Glomerular endothelial cell (primary cell): Measurements from ENCODE around the gene HEMK1. TPM values are rescaled to one million over a fixed set of nuclear protein-coding genes. Genes with fewer than 3 reads are reported as not detected.

Experiments
- DNase-seq: peaks from one replicate; pipeline ENCODE4 v3.0.0-alpha.2; 2011; ENCODE audit warnings: low read depth, low spot score; ENCODE audit errors: extremely low read depth
- total RNA-seq: library from RNA; depleted of rRNA; stranded (reverse); fragments of >200 nt; gene quantifications from 2 replicates; pipeline ENCODE4 v1.2.3, GENCODE V29; 2015

HEMK1 gene
- total RNA-seq, 1 donor from 2014 or later: 12.9 TPM

- no peak for DNase-seq
Measured at GRCh38 chr3:50611464-50612233, 42.3 kb downstream of the HEMK1 start, which contains the start of gene CISH. CISH (minus strand) TSS chr3:50611774; CDS start chr3:50611650, 124 bp downstream.

- DNase-seq: no peak
Measured at GRCh38 chr3:50612234-50612882, 43.0 kb downstream of the HEMK1 start.

DNA sequence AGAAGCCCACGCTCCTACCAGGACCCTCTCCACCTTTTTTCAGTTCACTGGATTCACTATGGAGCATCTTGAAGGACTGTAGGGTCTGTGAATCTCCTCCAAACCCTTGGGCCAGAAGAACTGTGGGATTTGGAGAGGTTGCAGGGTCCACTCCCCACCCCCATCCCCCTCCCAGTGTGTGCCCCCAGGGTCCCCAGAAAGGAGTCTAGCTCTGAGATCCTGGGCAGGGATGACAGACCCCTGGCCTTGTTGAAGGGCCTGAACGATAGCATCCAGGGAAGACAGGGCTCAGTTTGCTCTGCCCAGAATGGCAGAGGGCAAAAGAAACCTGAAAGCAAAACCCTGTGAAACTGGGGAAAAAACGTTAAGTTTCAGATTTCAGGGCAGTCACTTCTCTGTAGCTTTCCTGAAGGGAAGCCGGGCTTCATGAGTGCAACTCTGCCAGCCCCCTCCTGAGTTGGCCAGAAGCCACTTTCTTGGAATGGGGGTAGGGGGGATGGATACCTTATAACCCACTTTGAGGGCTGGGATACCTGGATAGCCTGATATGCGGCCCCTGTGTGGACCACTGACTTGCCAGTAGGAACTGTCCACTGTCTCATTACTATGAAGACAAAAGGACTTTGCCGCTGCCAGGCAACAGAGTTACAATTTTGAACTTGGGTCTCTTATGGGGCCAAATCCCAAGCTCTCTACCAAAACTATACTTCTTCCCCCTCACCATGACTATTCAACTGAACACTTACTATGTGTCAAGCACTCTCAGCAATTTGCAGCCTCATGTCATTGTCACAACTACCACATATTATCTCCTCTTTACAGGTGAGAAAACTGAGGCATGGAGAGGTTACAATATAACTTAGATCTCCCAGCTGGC lies 43.9 kb downstream of the HEMK1 start:
- DNase-seq: no peak

DNA sequence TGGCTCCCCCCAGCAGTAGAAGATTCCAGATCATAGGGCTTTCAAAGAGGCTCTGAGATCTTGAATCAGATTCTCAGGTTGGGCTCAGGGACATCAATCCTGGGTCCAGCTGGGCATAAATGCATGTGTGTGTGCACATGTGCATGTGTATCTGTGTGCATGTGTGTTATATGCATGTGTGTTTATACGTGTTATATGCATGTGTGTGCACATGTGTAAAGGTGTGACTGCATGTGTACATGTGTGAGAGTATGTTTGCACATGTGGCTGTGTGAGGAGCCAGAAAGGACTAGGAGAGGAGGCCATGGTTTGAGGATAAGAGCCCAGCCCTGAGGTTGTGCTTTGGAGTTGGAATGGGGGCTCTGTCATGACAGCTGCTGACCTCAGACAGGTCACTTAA lies 45.9 kb downstream of the HEMK1 start:
- no peak for DNase-seq

DNA sequence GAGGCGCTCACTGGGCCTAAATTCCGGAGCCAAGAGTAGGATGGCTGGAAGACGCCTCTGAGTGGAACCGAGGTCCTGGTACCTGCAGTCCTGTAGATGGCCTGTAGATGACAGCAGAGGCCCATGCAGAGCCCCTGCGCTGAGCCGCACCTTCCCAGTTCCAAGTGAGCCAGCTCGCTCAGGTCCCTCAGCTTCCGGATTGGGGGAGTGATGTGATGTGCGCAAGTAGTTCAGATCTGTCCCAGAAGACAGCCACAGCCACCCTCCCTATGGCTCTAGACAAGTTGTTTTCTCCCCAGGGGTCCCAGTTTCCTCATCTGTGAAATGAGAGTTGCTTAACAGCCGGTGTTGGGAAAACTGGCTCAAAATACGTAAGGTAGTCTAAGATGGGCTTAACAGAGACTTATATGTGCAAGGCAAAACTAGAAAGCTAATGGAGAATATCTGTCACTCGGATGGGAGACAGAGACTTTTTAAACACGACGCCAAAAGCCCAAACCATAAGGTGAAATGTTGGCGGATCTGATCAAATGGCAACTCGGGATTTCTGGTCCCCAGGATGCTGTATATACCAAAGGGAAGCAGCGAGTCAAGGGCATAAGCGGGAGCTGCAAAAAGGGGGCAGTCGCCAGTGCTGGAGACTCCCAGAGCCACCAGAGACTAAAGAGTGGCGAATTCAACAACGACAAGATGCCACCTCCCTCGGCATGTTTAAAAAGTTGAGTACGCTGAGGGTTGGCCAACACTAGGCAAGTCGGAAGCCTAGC lies 46.9 kb downstream of the HEMK1 start:
- no peak for DNase-seq

DNA sequence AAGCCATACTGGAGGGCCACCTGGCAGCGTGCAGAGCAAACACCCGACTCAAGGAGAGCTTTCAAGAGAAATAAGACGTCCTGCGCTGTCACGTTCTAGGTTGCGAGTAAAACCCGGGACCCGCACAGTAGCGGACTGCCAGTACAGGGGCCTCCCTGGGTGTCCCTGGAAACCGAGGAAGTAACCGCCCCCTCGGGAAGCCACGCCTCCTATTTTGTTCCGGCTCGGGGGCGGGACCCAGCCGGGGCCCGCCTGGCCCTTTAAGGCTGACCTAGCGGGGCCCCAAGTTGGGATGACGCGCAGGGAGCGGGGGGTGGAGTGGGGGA lies 47.4 kb downstream of the HEMK1 start:
- no peak for DNase-seq

DNA sequence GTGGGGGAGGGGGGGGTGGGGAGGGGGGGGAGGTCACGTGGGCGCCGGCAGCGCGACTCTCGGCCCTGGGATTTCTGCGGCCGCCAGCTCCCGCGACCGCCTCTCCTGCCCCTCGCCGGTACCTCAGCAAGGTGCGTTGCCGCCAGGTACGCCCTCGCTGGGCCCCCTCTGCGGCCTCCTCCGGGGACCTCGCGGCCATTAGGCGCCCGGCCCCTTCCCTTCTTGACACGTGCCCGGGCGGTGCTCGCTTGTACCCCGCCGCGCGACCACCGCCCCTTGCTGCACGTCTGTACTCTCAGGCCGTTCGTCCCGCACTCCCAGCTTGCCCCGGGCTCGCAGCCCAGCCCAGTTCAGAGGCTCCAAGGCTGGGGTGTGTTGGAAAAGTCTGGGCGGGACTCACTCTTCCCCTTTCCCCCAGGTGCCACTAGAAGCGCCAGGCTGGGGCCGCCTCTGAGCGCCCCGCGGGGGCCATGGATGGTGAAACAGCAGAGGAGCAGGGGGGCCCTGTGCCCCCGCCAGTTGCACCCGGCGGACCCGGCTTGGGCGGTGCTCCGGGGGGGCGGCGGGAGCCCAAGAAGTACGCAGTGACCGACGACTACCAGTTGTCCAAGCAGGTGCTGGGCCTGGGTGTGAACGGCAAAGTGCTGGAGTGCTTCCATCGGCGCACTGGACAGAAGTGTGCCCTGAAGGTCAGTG lies 47.9 kb downstream of the HEMK1 start, which contains the start of gene MAPKAPK3:
Gene MAPKAPK3, plus strand, starts transcription at position 56 of the 696 bp plus-strand sequence. Its CDS starts 415 bp downstream, at position 471.
- no peak for DNase-seq

DNA sequence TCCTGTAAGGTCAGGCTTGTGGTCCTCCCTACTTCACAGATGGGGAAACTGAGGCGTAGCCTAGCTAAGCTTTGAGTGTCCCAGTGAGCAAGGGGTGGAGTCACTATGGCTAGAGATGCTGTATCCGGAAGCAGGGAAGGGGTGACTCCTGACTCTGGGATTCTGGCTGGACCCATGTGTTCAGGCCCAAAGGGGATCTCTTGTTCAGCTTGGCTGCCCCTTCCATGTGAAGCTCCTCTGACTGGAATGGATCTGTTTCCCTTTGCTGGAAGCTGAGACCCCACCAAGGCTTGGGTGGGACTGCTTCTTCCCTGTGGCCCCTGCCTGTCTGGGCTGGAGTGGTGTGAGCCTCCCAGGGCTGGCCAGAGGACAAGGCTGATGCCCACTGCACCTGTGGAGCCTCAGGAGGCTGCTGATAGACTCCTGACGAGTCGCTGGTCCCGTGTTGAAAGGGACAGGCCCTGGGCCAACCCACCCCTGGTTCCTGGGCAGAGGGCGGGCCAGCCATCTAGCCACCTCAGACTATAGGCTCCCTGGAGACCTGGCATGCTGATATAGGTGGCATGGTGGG lies 48.7 kb downstream of the HEMK1 start:
- DNase-seq: no peak

- DNase-seq: no peak
Measured at GRCh38 chr3:50620420-50620819, 51.1 kb downstream of the HEMK1 start.

- DNase-seq: no peak
Measured at GRCh38 chr3:50620820-50621219, 51.5 kb downstream of the HEMK1 start.

DNA sequence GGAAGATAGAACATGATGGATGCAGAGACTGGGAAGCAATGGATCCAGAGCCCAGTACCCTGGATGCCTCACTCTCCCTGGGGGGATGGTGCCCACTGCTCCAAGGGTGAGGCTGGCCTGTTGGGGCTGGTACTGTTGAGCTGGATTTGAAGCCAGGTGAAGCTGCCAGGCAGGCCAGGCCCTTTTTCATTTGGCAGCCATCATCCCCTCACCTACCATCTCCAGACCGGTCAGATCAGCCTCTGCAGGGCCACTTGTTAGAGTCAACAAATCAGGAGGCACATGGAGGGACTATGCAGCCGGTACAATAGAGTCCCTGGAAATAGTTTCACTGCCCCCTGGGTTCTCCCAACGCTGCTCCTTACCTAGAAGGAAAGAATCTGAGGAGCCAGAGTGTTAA lies 53.6 kb downstream of the HEMK1 start:
- DNase-seq: no peak

DNA sequence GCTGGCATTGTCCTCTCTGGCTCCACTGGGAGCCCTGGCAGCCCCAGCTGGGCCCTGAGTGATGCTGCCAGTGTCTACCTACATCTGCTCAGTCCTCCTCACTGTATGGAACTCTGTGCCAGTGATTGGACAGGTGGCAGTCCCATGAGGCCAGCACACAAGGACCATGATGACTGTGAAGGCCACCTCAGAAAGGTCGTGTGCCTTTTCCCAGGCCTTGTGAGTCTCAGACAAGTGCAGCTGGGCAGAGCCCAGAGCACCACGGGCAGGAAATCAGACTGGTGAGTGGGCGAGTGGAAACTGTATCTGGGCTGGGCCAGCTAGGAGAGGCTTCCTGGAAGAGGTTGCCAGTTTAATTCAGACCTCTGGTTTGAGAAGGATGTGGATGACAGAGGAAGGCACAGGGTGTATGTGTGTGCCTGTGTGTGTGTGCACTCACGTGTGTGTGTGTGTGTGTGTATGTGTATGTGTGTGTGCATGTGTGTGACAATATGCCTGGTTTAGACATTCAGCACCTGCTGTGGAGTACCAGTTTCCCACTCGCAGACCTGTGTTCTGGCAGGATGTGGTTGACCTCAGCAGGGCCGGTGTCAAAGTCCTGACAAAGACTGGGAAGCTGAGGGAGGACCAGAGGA lies 54.6 kb downstream of the HEMK1 start:
- no peak for DNase-seq

GRCh38 chr3:50624634-50625033 lies 55.3 kb downstream of the HEMK1 start:
- no peak for DNase-seq

GRCh38 chr3:50625231-50626182 lies 56.2 kb downstream of the HEMK1 start:
- no peak for DNase-seq

DNA sequence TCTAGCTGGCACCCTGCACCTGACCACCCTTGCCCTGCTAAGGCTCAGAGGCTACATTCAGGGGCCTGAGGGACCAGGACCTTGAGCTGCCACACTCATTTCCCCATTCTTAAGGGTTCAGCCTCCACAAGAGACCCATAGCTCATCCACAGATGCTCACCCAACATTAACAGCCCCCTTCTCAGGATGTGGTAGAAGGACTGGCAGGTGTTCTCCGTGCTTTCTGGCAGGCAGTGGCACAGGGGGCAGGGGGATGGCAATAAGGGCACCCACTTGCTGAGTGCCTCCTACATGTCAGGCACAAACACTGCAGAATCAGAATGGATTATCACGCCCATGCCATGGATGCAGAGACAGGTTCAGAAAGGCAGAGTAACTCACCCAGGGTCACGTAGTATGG lies 57.1 kb downstream of the HEMK1 start:
- DNase-seq: no peak

DNA sequence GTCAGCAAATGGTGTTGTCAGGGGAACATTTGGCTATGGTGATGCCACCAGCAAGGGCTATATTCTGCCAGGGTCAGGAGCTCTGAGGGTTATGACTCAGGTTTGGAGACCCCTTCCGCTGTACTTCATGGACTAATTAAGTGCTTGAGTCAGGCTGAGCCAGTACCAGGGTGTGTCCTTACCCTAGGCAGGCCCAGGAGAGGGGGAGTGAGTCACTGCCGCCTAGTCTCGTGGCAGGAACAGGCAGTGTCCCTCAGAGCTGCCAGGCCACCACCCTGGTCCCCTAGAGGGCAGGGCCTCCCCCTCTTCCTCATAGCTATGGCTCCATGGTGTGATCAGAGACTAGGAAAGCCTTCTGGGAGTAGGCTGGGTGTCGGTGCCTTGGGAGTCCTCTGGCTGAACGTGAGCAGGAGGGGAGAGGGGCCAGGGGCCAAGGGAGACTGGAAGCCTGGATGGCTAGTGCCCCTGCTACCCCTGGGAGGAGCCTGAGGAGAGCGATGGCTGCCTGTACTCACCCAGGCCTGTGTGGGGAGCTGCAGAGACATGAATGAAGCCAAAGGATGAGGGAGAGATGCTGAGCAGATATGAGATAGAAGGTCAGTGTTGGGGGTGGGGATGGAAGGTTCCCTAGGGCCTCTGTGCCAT lies 58.2 kb downstream of the HEMK1 start:
- DNase-seq: no peak

DNA sequence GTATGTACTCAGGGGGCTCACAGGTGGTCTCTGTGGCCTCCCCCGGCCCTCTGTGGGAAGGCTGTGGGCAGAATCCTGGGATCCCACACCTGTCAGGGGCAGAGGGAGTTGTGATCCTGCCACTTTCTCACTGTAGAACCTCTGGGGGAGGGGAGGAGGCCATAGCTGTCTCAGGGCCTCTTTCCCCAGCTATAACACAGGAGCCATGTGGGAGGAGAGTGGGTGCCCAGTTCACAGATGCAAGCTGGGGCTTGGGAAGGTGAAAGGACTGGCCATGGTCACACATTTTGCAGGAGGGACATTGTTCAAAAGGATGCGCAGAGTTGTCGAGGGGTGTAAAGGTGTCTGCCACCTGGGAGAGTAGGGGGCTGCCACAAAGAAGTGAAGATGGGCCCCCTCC lies 59.3 kb downstream of the HEMK1 start:
- DNase-seq: no peak

DNA sequence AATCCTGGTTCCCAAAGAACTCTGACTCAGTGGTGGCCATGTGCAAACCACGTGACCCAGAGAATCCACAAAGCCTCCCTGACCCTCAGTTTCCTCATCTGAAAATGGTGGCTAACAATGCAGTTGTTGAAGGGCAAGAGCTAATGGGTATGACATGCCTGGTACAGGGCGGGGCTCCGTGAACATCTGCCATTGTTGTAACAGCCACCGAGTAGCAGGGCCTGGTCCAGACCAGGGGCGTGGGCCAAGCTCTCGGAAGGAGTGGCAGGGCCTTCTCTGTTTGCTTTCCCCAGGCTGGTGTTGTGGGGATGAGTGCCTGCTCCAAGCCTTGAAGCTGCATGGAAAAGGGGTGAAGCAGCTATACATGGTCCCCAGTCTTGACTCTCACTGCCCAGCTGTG lies 61.1 kb downstream of the HEMK1 start:
- DNase-seq: no peak
